ENCODE data around the gene DSC2.
A peak's percentile ranks its signal among the peaks of the same experiment; 100 is the strongest.
"Not testable (repeated sequence)": the region's sequence is repeated elsewhere in the genome, so short reads cannot be mapped to it uniquely, and the experiment has no call there.

DSC2 gene

DNA sequence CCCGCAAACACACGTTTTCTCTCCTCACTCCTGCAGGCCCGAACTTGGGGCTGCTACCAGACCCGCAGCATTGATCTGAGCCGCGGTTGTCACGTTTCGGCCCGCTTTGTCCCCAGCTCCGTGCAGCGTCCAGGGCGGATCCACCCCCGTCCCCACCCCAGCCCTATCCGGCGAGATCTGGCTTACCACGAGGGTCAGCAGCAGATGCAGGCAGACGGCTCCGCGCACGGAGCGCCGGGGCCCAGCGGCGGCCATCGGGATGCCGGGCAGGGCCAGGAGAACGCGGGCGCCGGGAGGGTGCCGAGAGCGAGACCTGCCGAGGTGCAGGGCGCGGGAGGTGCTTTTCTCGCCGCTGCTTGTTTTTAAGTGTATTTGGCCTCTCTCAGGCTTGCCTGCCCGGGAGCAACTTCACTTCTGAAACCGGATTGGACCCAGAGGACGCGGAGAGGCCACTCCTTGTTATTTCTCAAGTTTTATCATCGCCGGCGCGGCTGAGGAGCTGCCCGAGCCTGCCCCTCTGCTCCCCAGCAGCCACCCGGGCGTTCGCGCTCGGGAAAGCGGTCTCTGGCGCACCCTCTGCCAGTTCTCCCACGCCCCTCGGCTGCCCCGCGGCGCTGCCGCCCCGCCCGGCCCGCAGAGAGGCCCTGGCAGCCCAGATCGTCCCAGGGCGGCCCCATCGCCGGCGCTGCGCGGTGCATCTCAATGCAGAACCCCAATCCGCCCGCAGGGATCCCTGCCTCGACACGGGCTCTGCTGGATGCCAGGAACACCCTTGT lies 59.6 kb downstream of the DSC2 start, which contains the start of gene DSC3:
DSC3 (minus strand) TSS at position 337 of the 776 bp plus-strand sequence; CDS start at position 255, 82 bp downstream.
- no peak for DNase-seq (ENCODE audit: low read depth)
- Histone ChIP-seq H3K9ac (ENCODE audit: low read length) (no peak within 1 kb of the TSS), H3K9me3 (ENCODE audit: control insufficient read depth, low read length) (no peaks in the 10 kb centered on the region), H3K4me3 (ENCODE audit: low read length) (peak within 1 kb of the TSS; percentile 64), H3K27me3 (replicated peaks; ENCODE audit: control insufficient read depth, insufficient read depth, low read length) (peaks cover 39% of the 10 kb centered on the region), H3K36me3 (ENCODE audit: control insufficient read depth, insufficient read depth, low read length, severe bottlenecking) (no peaks in the 10 kb centered on the region), H3K4me1 (ENCODE audit: control insufficient read depth, insufficient read depth, low read length) (no peaks in the 10 kb centered on the region)

DNA sequence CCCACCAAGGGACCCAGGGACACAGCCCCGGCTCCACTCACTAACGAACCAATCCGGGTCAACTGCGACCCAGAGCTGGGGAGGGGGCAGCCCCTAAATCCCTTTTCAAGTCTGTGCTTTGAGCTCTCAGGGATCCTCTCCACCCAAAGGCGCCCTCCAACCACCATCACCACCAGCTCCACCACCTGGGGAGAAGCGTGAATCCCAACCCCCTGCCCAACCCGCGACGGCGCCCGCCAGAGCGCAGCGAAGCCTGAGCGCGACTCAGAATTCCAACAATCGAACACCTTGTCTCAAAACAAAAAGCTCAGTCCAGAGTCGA lies 60.2 kb downstream of the DSC2 start:
- Histone ChIP-seq H3K27me3 (replicated peaks; ENCODE audit: control insufficient read depth, insufficient read depth, low read length) (peaks cover 39% of the 10 kb centered on the region), H3K4me1 (ENCODE audit: control insufficient read depth, insufficient read depth, low read length) (no peaks in the 10 kb centered on the region), H3K36me3 (ENCODE audit: control insufficient read depth, insufficient read depth, low read length, severe bottlenecking) (no peaks in the 10 kb centered on the region), H3K4me3 (ENCODE audit: low read length) (peak overlapping the region; percentile 64), H3K9me3 (ENCODE audit: control insufficient read depth, low read length) (no peaks in the 10 kb centered on the region), H3K9ac (ENCODE audit: low read length) (no peak overlapping the region)
- DNase-seq (ENCODE audit: low read depth), result no peak

DNA sequence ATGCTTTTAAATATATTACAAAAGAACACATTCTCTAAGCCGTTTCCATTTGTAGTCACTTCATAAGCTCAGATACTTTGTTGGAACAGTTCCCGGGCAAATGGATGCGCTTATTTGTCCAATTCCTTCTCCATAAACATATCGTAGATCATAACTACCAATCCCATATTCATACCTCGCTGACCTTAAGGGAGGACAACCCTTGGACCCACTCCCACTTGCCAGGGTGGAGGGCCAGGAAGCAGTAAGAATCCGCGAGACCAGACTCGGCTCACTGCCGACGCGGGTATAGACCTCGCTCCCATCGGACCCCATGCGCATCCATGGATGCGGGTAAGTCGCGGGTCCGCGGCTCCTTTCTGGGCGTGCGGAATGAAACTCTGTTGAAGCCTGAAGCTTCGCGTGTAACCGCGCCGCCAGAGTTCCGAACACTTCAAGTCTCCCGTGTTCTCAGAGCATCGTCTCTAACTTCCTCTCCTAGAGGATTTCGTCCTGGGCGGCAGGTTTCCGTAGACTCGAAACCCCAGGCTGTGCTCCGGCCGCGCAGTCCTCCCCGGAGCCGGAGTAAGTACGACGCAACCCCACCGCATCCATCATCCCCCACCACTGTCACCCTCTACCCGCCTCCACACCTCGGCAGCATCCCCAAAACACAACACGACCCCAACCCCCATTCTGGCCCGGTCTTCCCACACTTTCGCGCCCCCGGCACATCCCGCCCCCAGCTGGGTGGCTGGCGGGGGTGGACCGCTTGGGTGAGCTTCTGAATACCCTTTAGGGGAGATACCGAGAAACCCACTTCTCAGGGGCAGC lies 60.7 kb downstream of the DSC2 start:
- no peak for DNase-seq (ENCODE audit: low read depth)
- peaks cover 39% of the 10 kb centered on the region for H3K27me3 ChIP-seq (replicated peaks; ENCODE audit: control insufficient read depth, insufficient read depth, low read length)

DNA sequence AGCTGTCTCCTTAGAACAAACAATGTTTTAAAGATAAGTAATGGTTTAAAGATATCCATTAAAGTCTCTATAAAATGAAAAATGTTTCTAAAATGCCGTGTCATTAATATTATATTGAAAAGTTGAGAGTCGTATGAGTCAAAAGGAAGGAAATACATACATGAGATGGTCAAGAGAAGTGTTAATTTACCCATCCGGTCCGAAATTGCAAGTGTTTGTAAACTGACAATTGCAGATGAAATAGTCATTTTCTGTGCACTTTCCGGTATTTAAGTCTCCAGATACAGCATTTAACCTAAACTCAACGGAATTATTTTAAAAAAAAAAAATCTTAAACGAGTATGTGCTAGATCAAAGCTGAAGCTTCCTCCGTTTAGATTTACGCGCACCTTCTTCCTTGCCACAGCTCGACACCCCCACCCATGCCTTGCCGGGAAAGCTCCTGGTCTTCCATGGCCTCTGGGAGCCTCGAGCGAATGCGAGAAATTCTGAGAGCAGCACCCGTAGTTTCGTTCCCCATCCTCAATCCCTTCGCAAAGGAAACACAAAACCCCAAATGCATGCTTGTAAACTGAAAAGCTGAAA lies 61.4 kb downstream of the DSC2 start:
- no peaks in the 10 kb centered on the region for H3K4me1 ChIP-seq (ENCODE audit: control insufficient read depth, insufficient read depth, low read length)
- H3K36me3 ChIP-seq (ENCODE audit: control insufficient read depth, insufficient read depth, low read length, severe bottlenecking), result no peaks in the 10 kb centered on the region
- DNase-seq (ENCODE audit: low read depth), result no peak
- no peaks in the 10 kb centered on the region for H3K9me3 ChIP-seq (ENCODE audit: control insufficient read depth, low read length)
- H3K27me3 ChIP-seq (replicated peaks; ENCODE audit: control insufficient read depth, insufficient read depth, low read length), result peaks cover 39% of the 10 kb centered on the region
- peak overlapping the region; percentile 18 for H3K4me3 ChIP-seq (ENCODE audit: low read length)
- no peak overlapping the region for H3K9ac ChIP-seq (ENCODE audit: low read length)

More for the DNA sequence above, 60.7 kb downstream of the DSC2 start:
- Histone ChIP-seq H3K9ac (ENCODE audit: low read length) (no peak overlapping the region), H3K4me1 (ENCODE audit: control insufficient read depth, insufficient read depth, low read length) (no peaks in the 10 kb centered on the region), H3K4me3 (ENCODE audit: low read length) (peak overlapping the region; percentile 18), H3K9me3 (ENCODE audit: control insufficient read depth, low read length) (no peaks in the 10 kb centered on the region), H3K36me3 (ENCODE audit: control insufficient read depth, insufficient read depth, low read length, severe bottlenecking) (no peaks in the 10 kb centered on the region)

DNA sequence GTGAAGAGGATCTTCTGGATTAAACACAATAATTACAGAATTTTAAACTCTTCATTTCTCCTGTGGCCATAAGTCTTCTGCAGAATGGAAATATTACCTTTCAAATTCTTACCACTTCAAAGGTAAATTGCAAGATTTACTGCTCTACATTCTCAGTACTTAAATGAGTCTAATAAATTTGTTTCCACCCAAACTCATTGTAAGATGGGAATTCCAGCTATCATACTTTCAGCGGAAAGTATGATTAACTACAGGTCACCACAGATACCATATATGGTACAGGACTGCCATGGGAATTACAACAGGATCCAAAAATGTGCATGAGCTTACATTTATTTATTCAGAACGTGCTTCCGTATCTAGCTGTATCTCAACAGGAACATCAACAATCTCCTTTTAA lies 62.8 kb downstream of the DSC2 start:
- Histone ChIP-seq H3K4me3 (ENCODE audit: low read length) (no peak overlapping the region), H3K4me1 (ENCODE audit: control insufficient read depth, insufficient read depth, low read length) (no peaks in the 10 kb centered on the region), H3K27me3 (replicated peaks; ENCODE audit: control insufficient read depth, insufficient read depth, low read length) (peaks cover 39% of the 10 kb centered on the region), H3K36me3 (ENCODE audit: control insufficient read depth, insufficient read depth, low read length, severe bottlenecking) (no peaks in the 10 kb centered on the region), H3K9ac (ENCODE audit: low read length) (no peak overlapping the region), H3K9me3 (ENCODE audit: control insufficient read depth, low read length) (no peaks in the 10 kb centered on the region)
- no peak for DNase-seq (ENCODE audit: low read depth)

DNA sequence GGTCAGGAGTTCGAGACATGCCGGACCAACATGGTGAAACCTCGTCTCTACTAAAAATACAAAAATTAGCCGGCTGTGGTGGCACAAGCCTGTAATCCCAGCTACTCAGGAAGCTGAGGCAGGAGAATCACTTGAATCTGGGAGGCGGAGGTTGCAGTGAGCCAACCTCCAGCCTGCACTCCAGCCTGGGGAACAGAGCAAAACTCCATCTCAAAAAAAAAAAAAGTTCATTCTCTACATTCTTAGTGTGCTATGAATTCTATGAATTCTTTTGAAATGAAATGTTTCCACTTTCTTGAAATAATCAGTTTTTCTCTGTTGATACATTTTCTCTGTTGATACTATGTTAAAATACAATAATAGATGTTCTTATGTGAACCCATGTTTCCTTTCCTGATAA lies 64.5 kb downstream of the DSC2 start:
- not testable (repeated sequence) for H3K9me3 ChIP-seq (ENCODE audit: control insufficient read depth, low read length)

DNA sequence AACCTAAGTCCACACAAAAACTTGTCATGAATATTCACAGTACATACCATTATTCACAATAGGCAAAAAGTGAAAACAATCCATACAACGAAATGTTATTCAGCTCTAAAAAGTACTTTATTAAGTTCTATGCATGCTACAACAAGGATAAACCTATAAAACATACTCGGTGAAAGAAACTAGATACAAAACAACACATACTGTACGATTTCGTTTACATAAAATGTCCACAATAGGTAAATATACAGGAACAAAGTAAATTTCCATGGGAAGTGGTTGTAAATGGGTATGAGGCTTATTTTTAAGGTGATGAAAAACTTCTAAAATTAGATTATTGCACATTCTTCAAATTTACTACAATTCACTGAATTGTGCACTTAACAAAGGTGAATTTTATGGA lies 67.7 kb downstream of the DSC2 start:
- peaks cover 5% of the 10 kb centered on the region for H3K9me3 ChIP-seq (ENCODE audit: control insufficient read depth, low read length)
- H3K4me1 ChIP-seq (ENCODE audit: control insufficient read depth, insufficient read depth, low read length), result no peaks in the 10 kb centered on the region
- H3K36me3 ChIP-seq (ENCODE audit: control insufficient read depth, insufficient read depth, low read length, severe bottlenecking), result no peaks in the 10 kb centered on the region
- DNase-seq (ENCODE audit: low read depth), result no peak
- H3K27me3 ChIP-seq (replicated peaks; ENCODE audit: control insufficient read depth, insufficient read depth, low read length), result peaks cover 3% of the 10 kb centered on the region
- H3K4me3 ChIP-seq (ENCODE audit: low read length), result no peak overlapping the region
- no peak overlapping the region for H3K9ac ChIP-seq (ENCODE audit: low read length)

More for the DNA sequence above, 64.5 kb downstream of the DSC2 start:
- peaks cover 27% of the 10 kb centered on the region for H3K27me3 ChIP-seq (replicated peaks; ENCODE audit: control insufficient read depth, insufficient read depth, low read length)
- not testable (repeated sequence) for H3K9ac ChIP-seq (ENCODE audit: low read length); H3K4me1 ChIP-seq (ENCODE audit: control insufficient read depth, insufficient read depth, low read length); H3K4me3 ChIP-seq (ENCODE audit: low read length); H3K36me3 ChIP-seq (ENCODE audit: control insufficient read depth, insufficient read depth, low read length, severe bottlenecking); DNase-seq (ENCODE audit: low read depth)

DNA sequence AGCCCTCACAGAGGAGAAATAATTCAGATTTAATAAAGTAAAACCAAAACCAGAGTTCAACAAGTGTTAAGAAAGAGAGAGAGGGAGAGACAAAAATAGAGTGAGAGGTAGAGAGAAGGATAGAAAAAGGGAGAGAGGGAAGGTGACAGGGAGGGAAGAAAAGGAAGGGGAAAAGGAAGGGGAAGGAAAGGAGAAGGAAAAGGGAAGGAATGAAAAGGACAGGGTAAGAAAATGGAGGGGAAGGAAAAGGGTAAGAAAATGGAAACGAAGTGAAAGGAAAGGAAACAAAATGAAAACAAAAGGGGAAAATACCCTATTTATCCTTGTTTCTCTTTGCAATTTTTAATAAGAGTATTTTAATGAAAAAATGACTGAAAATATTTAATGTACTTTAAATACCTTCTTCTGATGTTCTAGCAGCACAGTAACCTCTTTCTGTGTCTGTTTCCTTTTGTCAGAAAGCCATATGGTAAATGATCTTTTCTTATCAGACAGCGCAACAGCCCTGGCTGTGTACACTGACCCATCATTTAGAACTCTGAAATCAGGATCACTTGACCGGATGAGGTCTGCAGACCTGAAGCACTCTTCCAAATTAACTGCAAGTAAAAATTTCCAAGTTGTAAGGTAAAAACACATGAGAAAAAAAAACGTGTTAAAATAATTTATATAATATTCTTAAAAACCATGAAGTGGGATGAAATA lies 71.5 kb downstream of the DSC2 start:
- H3K9me3 ChIP-seq (ENCODE audit: control insufficient read depth, low read length), result peaks cover 5% of the 10 kb centered on the region
- H3K4me3 ChIP-seq (ENCODE audit: low read length), result no peak overlapping the region
- DNase-seq (ENCODE audit: low read depth), result no peak
- H3K36me3 ChIP-seq (ENCODE audit: control insufficient read depth, insufficient read depth, low read length, severe bottlenecking), result no peaks in the 10 kb centered on the region
- no peaks in the 10 kb centered on the region for H3K27me3 ChIP-seq (replicated peaks; ENCODE audit: control insufficient read depth, insufficient read depth, low read length)
- H3K4me1 ChIP-seq (ENCODE audit: control insufficient read depth, insufficient read depth, low read length), result no peaks in the 10 kb centered on the region
- no peak overlapping the region for H3K9ac ChIP-seq (ENCODE audit: low read length)

DNA sequence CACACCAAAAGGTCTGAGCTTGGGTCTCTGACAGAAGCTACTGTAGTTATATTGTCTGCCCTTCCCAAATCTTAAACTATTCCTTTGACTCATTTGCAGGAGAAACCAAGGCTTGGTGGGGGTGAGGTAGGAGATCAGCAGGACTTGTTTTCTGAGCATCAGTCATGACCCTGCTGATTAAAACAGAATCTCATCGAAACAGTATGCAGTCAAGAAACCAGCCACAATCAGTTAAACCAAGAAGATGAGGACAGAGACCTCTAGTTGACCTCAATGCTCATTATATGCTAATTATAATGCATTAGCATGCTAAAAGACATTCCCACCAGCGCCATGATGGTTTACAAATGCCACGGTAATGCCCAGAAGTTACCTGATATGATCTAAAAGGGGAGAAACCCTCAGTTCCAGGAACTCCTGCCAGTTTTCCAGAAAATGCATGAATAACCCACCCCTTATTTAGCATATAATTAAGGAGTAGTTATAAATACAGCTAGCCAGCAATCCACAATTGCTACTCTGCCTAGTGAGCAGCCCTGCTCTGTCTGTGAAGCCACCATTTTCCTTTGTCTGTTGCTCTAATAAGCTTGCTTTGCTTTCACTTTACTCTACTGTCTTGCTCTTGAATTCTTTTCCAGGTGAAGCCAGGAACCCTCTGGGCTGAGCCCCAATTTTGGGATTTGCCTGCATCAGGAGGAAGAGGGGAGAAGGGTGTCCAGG lies 86.3 kb downstream of the DSC2 start:
- no peaks in the 10 kb centered on the region for H3K36me3 ChIP-seq (ENCODE audit: control insufficient read depth, insufficient read depth, low read length, severe bottlenecking)
- H3K4me3 ChIP-seq (ENCODE audit: low read length), result no peak overlapping the region
- no peaks in the 10 kb centered on the region for H3K27me3 ChIP-seq (replicated peaks; ENCODE audit: control insufficient read depth, insufficient read depth, low read length)
- H3K4me1 ChIP-seq (ENCODE audit: control insufficient read depth, insufficient read depth, low read length), result no peaks in the 10 kb centered on the region
- no peak overlapping the region for H3K9ac ChIP-seq (ENCODE audit: low read length)
- DNase-seq (ENCODE audit: low read depth), result no peak
- no peaks in the 10 kb centered on the region for H3K9me3 ChIP-seq (ENCODE audit: control insufficient read depth, low read length)

DNA sequence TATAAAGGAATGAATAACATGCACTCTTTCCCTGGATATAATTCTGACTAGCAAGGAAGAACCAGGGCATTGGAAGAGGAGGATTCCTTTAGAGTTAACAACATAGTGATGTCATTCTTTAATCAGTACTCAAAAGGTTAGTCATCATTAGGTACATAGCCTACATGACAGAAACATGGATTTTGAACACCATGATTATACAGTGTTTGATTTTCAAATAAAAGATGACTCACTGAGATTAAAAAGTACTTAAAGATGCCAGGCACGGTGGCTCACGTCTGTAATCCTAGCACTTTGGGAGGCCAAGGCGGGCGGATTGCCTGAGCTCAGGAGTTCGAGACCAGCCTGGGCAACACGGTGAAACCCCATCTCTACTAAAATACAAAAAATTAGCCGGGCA lies 90.8 kb downstream of the DSC2 start:
- not testable (repeated sequence) for H3K9ac ChIP-seq (ENCODE audit: low read length); H3K9me3 ChIP-seq (ENCODE audit: control insufficient read depth, low read length); DNase-seq (ENCODE audit: low read depth); H3K36me3 ChIP-seq (ENCODE audit: control insufficient read depth, insufficient read depth, low read length, severe bottlenecking); H3K27me3 ChIP-seq (replicated peaks; ENCODE audit: control insufficient read depth, insufficient read depth, low read length); H3K4me3 ChIP-seq (ENCODE audit: low read length); H3K4me1 ChIP-seq (ENCODE audit: control insufficient read depth, insufficient read depth, low read length)
